Measurements from ENCODE around the gene AHRR. TPM values are rescaled to one million over a fixed set of nuclear protein-coding genes. Genes with fewer than 3 reads are reported as not detected.

Gene AHRR
- total and polyA plus RNA-seq, 9 of the 15 experiments (the other 6 are each of a cell fraction or from before 2014, with no cell fraction given): 0.06 to 1.6 (median 0.75) TPM; not detected in 1

GRCh38 chr5:312845-313244, 8.7 kb upstream of the AHRR start:
- in situ Hi-C loops (cut with MboI) (loop anchor here (5.0 kb wide), 1 partner anchor 119 kb away; no protein-coding TSS in a partner anchor), intact Hi-C loops (cut with micrococcal nuclease) (no loop called here)
- FAIRE-seq (peak; percentile 73), ATAC-seq (no peak), DNase-seq (ENCODE audit: extremely low read depth in 1 of 4, low spot score in 3 of 4) (no peak)
- CTCF ChIA-PET (ENCODE audit: low intra/inter-chr PET ratio): no interaction called here
- Histone ChIP-seq H3K4me2 (ENCODE audit: insufficient read depth, low read length) (no peak overlapping the region), H3K36me3 (ENCODE audit: control insufficient read depth, insufficient read depth, low read length) (peaks cover 77% of the 10 kb centered on the region; the same call in 2 of the 3 replicates), H3K9me1 (ENCODE audit: control insufficient read depth, insufficient read depth, low read length) (no peaks in the 10 kb centered on the region), H3K27me3 (ENCODE audit: control insufficient read depth in 2 of 2, insufficient read depth in 2 of 2, low read length in 2 of 2) (no peaks in the 10 kb centered on the region), H3K4me3 (no peak overlapping the region), H4K20me1 (replicated peaks; ENCODE audit: control insufficient read depth, insufficient read depth, low read length) (peaks cover 24% of the 10 kb centered on the region), H2AFZ (ENCODE audit: low read depth, low read length) (no peak overlapping the region), H3K4me1 (replicated peaks in 1 of 2; ENCODE audit: control insufficient read depth in 2 of 2, insufficient read depth in 2 of 2, low read length in 2 of 2) (peaks cover 0 to 21% of the 10 kb centered on the region in 2 experiments; a peak in 2 of 5 replicates), H3K9ac (ENCODE audit: insufficient read depth in 1 of 2, low read depth in 2 of 2, low read length in 2 of 2) (no peak overlapping the region), H3K79me2 (ENCODE audit: control insufficient read depth, insufficient read depth, low read length) (peaks cover 3% of the 10 kb centered on the region; the same call in 2 of the 3 replicates), H3K9me3 (replicated peaks; ENCODE audit: control insufficient read depth, insufficient read depth, low read depth, low read length) (no peaks in the 10 kb centered on the region), H3K27ac (ENCODE audit: extremely low read depth, low read depth, low read length) (no peak overlapping the region)
- POLR2A ChIA-PET: interaction anchor here (0.6 to 1.4 kb wide), 2 partner anchors 27 to 309 kb away, joined by 3 to 4 read pairs; no protein-coding TSS in a partner anchor
- no TSS peak for BruUV-seq (replicated peaks)
- WGBS (ENCODE audit: insufficient coverage, low coverage, missing lambda C conversion rate): 72% methylated on average over 12 of the region's 12 CpGs
- TF ChIP-seq ZNF398 (CRISPR knock-in tag; IDR thresholded peaks at IDR 0.05) (no peak), GABPA (tag; conservative IDR thresholded peaks at IDR 0.05; ENCODE audit: low read depth) (no peak), PRMT5 (CRISPR knock-in tag; IDR thresholded peaks at IDR 0.05) (no peak), ZNF133 (CRISPR knock-in tag; IDR thresholded peaks at IDR 0.05) (no peak), CEBPB (tag; IDR thresholded peaks at IDR 0.05) (no peak), CHD2 (IDR thresholded peaks at IDR 0.05; ENCODE audit: low read depth, low read length) (no peak), PTBP1 (IDR thresholded peaks at IDR 0.05; ENCODE audit: low read depth, low read length) (no peak), FOXO4 (CRISPR knock-in tag; IDR thresholded peaks at IDR 0.05) (no peak), HMBOX1 (IDR thresholded peaks at IDR 0.05) (no peak), ZNF395 (CRISPR knock-in tag; IDR thresholded peaks at IDR 0.05) (no peak), MEF2D (tag; conservative IDR thresholded peaks at IDR 0.05; ENCODE audit: low read depth) (no peak), ZNF609 (CRISPR knock-in tag; IDR thresholded peaks at IDR 0.05; ENCODE audit: borderline replicate concordance) (no peak)
